NCI-H2227 (cell line): ENCODE results near the gene TMEM170A.

Source experiments
- DNase-seq: peaks from one replicate; lab custom pipeline; 2025; ENCODE audit not compliant: unreplicated experiment; lab: John Stamatoyannopoulos, UW

The TMEM170A gene

GRCh38 chr16:75406943-75407342, 57.5 kb downstream of the TMEM170A start:
- DNase-seq = no peak

DNA sequence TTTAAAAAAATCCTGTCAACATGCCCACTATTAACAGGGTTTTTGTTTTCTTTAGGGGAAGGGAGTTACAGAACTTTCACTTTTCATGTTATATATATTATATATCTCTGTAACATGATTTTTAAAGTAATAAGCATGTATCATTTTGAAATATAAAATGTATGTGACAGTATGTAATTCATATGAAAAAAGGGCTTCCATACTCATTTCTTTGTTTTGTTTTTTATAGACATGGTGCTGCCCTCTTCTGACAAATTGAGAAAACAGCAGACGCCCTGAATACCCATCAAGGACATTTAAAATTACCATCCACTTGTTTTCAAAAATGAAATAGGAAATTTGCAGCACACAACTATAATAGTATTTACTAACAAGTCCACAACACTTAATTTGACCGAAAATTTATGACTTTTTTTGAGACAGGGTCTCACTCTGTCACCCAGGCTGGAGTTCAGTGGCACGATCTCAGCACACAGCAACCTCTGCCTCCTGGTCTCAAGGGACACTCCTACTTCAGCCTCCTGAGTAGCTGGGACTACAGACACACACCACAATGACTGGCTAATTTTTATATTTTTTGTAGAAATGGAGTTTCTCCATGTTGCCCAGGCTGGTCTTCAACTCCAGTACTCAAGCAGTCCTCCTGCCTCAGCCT, 61.5 kb downstream of the TMEM170A start:
- peak; percentile 26 for DNase-seq

- no peak for DNase-seq
Measured at GRCh38 chr16:75402159-75402820, 62.2 kb downstream of the TMEM170A start.

DNA sequence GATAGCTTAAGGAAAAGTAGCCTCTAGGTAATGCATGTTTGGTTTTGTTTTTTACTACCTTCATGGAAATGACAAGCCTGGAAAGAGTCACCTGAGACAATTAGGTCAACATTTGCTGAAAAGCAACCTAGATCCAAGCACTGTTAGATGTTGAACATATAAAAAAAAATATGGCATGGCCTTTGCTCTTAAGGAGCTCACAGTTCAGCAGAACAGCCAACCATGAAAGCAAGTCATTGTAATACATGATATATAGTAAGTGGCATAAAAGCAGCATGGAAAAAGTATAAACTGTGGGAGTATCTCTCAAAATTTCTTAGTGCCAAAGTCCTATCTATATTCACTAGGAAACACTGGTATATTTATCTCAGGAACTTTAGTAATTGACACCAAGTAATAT, 62.8 kb downstream of the TMEM170A start:
- no peak for DNase-seq

DNA sequence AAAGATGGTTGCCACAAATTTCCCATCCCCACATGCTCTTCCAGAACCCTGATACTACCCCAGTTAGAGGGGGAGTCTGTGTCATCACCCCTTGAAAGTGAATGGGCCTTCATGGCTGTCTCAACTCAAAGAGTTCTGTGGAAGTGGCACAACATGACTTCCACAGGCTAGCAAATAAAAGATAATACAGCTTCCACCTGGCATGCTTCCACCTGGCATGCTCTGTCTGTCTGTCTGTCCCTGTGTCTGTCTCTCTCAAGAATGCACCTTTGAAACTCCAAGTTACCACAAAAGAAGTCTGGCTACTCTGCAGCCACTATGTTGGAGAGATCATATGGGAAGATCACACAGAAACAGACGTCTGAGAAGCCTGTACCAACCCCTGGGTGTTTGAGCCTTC, 66.2 kb downstream of the TMEM170A start:
- no peak for DNase-seq

GRCh38 chr16:75394941-75395340, 69.5 kb downstream of the TMEM170A start:
- DNase-seq = no peak
